OCI-LY7 (cell line): ENCODE data around the gene GINM1. TPM values are rescaled to one million over a fixed set of nuclear protein-coding genes. Genes with fewer than 3 reads are reported as not detected.

Experiments used
- BruUV-seq: library from RNA; stranded (reverse); fragments of 400-500 nt; replicated peaks from 2 replicates; lab custom pipeline; 2021; lab: Mats Ljungman, UMichigan
- CTCF ChIA-PET: fragments of 300-600 bp; sonication (Branson Sonifier 250); formaldehyde crosslinking; loops from one replicate; lab custom pipeline; 2022; ENCODE audit warnings: antibody characterized with exemption; ENCODE audit not compliant: unreplicated experiment; lab: Charles Lee
- POLR2A ChIA-PET: fragments of 300-600 bp; sonication (Branson Sonifier 250); formaldehyde crosslinking; loops from one replicate; lab custom pipeline; 2022; ENCODE audit warnings: antibody characterized with exemption; lab: Charles Lee
- DNase-seq: peaks from one replicate; pipeline ENCODE4 v3.0.0-alpha.2; 2015; ENCODE audit warnings: low spot score
- H2AFZ ChIP-seq: fragments of 200-600 bp; sonication (generic), shearing (Covaris generic); 2 replicates; pipeline ENCODE4 v1.6.1; 2014; ENCODE audit warnings: mild to moderate bottlenecking, antibody characterized with exemption, low read length, moderate library complexity
- H3K27ac ChIP-seq: fragments of 200-600 bp; sonication (generic); 2 replicates; pipeline ENCODE4 v1.5.1; 2014; ENCODE audit warnings: mixed run types, low read depth, mild to moderate bottlenecking, moderate library complexity, low read length, inconsistent platforms; ENCODE audit not compliant: poor library complexity, severe bottlenecking
- H3K36me3 ChIP-seq: fragments of 200-600 bp; sonication (generic); 2 replicates; pipeline ENCODE4 v1.6.1; 2014; ENCODE audit warnings: mild to moderate bottlenecking, antibody characterized with exemption, low read length, moderate library complexity, mixed read lengths; ENCODE audit not compliant: insufficient read depth
- H3K4me1 ChIP-seq: fragments of 200-600 bp; sonication (generic); 2 replicates; pipeline ENCODE4 v1.5.1; 2014; ENCODE audit warnings: mild to moderate bottlenecking, low read length; ENCODE audit not compliant: insufficient read depth, poor library complexity, severe bottlenecking
- H3K4me2 ChIP-seq: fragments of 200-600 bp; sonication (generic); 2 replicates; pipeline ENCODE4 v1.6.1; 2014; ENCODE audit warnings: mild to moderate bottlenecking, low read length
- H3K4me3 ChIP-seq: fragments of 200-600 bp; sonication (generic); 2 replicates; pipeline ENCODE4 v1.5.1; 2014; ENCODE audit warnings: mild to moderate bottlenecking, low read depth, low read length; ENCODE audit not compliant: poor library complexity, severe bottlenecking
- H3K79me2 ChIP-seq: fragments of 200-600 bp; sonication (generic); 2 replicates; pipeline ENCODE4 v1.6.1; 2016; ENCODE audit warnings: low read depth, mild to moderate bottlenecking, low read length, moderate library complexity, mixed read lengths; ENCODE audit not compliant: insufficient read depth
- H3K9me2 ChIP-seq: fragments of 200-600 bp; sonication (generic); 2 replicates; pipeline ENCODE4 v1.6.1; 2016; ENCODE audit warnings: mild to moderate bottlenecking, low read length, mixed read lengths; ENCODE audit not compliant: insufficient read depth
- H3K9me3 ChIP-seq: fragments of 200-600 bp; sonication (generic); 2 replicates; pipeline ENCODE4 v1.6.1; 2014; ENCODE audit warnings: mild to moderate bottlenecking, mixed run types, low read length, mixed read lengths
- H4K20me1 ChIP-seq: fragments of 200-600 bp; sonication (generic); 2 replicates; pipeline ENCODE4 v1.6.1; 2014; ENCODE audit warnings: mild to moderate bottlenecking, antibody characterized with exemption, low read length, moderate library complexity, mixed read lengths; ENCODE audit not compliant: insufficient read depth
- EZH2phosphoT487 ChIP-seq: fragments of 200-600 bp; sonication (generic); IDR thresholded peaks from 2 replicates; pipeline ENCODE4 v1.6.1; 2018; ENCODE audit warnings: low read depth, borderline replicate concordance, mild to moderate bottlenecking, mixed run types, antibody characterized with exemption, low read length, moderate library complexity, mixed read lengths
- intact Hi-C: fragments of 100-400 bp; cut with micrococcal nuclease; formaldehyde crosslinking; loops from one replicate; pipeline ENCODE4 v1.10.0; 2022; ENCODE audit not compliant: unreplicated experiment
- total RNA-seq, 2 experiments: library from RNA; depleted of rRNA in 1 of 2; stranded (reverse); fragments of >200 nt in 1 of 2; shearing (Covaris generic) in 1 of 2; gene quantifications; 2 replicates each; pipeline ENCODE4 v1.2.3, GENCODE V29; 2014 to 2022
- TF ChIP-seq, protein P1 (sequence below): fragments of 200-600 bp; sonication (generic); conservative IDR thresholded peaks from 2 replicates; pipeline ENCODE4 v1.5.1; 2014; ENCODE audit warnings: mild to moderate bottlenecking, antibody characterized with exemption, low read length, moderate library complexity, mixed read lengths

GINM1 gene
- total RNA-seq, 2 experiments from 2014 or later: 17.2 to 38.1 TPM

DNA sequence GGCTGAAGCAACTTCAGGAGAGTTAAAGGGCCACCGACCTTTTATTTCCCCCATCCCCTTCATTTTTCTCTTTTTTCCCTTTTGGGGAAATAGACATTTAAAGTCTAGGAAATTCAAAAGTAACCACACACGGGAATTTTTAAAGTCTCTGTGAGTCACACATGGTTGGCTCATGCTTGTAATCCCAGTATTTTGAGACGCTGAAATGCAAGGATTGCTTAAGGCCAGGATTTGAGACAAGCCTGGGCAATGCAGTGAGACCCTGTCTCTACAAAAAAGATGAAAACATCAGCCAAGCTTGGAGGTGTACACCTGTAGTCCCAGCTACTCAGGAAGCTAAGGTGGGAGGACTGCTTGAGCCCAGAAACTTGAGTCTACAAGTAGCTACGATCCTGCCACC, 48.2 kb downstream of the GINM1 start:
- no peak for TF ChIP-seq EZH2phosphoT487
- TF ChIP-seq, protein P1, sequence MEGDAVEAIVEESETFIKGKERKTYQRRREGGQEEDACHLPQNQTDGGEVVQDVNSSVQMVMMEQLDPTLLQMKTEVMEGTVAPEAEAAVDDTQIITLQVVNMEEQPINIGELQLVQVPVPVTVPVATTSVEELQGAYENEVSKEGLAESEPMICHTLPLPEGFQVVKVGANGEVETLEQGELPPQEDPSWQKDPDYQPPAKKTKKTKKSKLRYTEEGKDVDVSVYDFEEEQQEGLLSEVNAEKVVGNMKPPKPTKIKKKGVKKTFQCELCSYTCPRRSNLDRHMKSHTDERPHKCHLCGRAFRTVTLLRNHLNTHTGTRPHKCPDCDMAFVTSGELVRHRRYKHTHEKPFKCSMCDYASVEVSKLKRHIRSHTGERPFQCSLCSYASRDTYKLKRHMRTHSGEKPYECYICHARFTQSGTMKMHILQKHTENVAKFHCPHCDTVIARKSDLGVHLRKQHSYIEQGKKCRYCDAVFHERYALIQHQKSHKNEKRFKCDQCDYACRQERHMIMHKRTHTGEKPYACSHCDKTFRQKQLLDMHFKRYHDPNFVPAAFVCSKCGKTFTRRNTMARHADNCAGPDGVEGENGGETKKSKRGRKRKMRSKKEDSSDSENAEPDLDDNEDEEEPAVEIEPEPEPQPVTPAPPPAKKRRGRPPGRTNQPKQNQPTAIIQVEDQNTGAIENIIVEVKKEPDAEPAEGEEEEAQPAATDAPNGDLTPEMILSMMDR: no peak
- CTCF ChIA-PET: no interaction called here
- no TSS peak for BruUV-seq

GRCh38 chr6:149615805-149616204, 49.6 kb downstream of the GINM1 start:
- H3K36me3 ChIP-seq: peaks cover 62% of the 10 kb centered on the region
- H3K4me3 ChIP-seq: no peak overlapping the region
- DNase-seq: no peak
- no peaks in the 10 kb centered on the region for H3K9me2 ChIP-seq
- intact Hi-C loops: no loop called here
- H3K9me3 ChIP-seq: peaks cover 9% of the 10 kb centered on the region; the same call in 1 of the 2 replicates
- POLR2A ChIA-PET: no interaction called here
- H4K20me1 ChIP-seq: no peaks in the 10 kb centered on the region
- no TSS peak for BruUV-seq
- no peak overlapping the region for H3K4me2 ChIP-seq
- H3K4me1 ChIP-seq: no peaks in the 10 kb centered on the region
- no peak overlapping the region for H3K27ac ChIP-seq
- no peak overlapping the region for H2AFZ ChIP-seq
- peaks cover 10% of the 10 kb centered on the region; the same call in 1 of the 2 replicates for H3K79me2 ChIP-seq
- CTCF ChIA-PET: no interaction called here
- no peak for TF ChIP-seq EZH2phosphoT487
- TF ChIP-seq, protein P1: no peak

More for the DNA sequence above, 48.2 kb downstream of the GINM1 start:
- intact Hi-C loops: no loop called here
- no peak overlapping the region for H2AFZ ChIP-seq
- H3K4me1 ChIP-seq: no peaks in the 10 kb centered on the region
- H3K4me2 ChIP-seq: no peak overlapping the region
- H3K9me3 ChIP-seq: peaks cover 9% of the 10 kb centered on the region; the same call in 1 of the 2 replicates
- POLR2A ChIA-PET: interaction anchor here (0.6 to 2.2 kb wide), 3 partner anchors 10 to 46 kb away, joined by 3 to 8 read pairs (median 3); no protein-coding TSS in a partner anchor
- peaks cover 16% of the 10 kb centered on the region; the same call in 1 of the 2 replicates for H3K79me2 ChIP-seq
- peaks cover 55% of the 10 kb centered on the region for H3K36me3 ChIP-seq
- H3K4me3 ChIP-seq: no peak overlapping the region
- H4K20me1 ChIP-seq: no peaks in the 10 kb centered on the region
- H3K9me2 ChIP-seq: no peaks in the 10 kb centered on the region
- no peak for DNase-seq
- no peak overlapping the region for H3K27ac ChIP-seq

GRCh38 chr6:149627672-149628071, 61.5 kb downstream of the GINM1 start:
- Histone ChIP-seq H3K79me2 (no peaks in the 10 kb centered on the region), H2AFZ (no peak overlapping the region), H3K9me2 (no peaks in the 10 kb centered on the region), H3K4me2 (no peak overlapping the region), H3K9me3 (no peaks in the 10 kb centered on the region), H3K4me3 (no peak overlapping the region), H3K27ac (no peak overlapping the region), H4K20me1 (no peaks in the 10 kb centered on the region), H3K36me3 (peaks cover 71% of the 10 kb centered on the region), H3K4me1 (peaks cover 13% of the 10 kb centered on the region)
- CTCF ChIA-PET: no interaction called here
- no peak for TF ChIP-seq EZH2phosphoT487
- TF ChIP-seq, protein P1: no peak
- POLR2A ChIA-PET: interaction anchor here (0.7 to 1.1 kb wide), 2 partner anchors 33 to 681 kb away, joined by 3 to 4 read pairs; no protein-coding TSS in a partner anchor
- DNase-seq: no peak
- intact Hi-C loops: no loop called here
- no TSS peak for BruUV-seq
